ACHN (cell line): Measurements from ENCODE around the gene GTPBP1.
A peak's percentile ranks its signal among the peaks of the same experiment; 100 is the strongest.

ENCODE experiments used
- DNase-seq: peaks from one replicate; pipeline ENCODE4 v3.0.0-alpha.2; 2015
- in situ Hi-C: cut with HindIII; loops from 2 replicates; pipeline ENCODE4 v1.10.0; 2017; ENCODE audit warnings: low sequenced_read_pairs, low pct_ligation_motif_present, low pct_unique_long_range_greater_than_20kb

Gene GTPBP1

DNA sequence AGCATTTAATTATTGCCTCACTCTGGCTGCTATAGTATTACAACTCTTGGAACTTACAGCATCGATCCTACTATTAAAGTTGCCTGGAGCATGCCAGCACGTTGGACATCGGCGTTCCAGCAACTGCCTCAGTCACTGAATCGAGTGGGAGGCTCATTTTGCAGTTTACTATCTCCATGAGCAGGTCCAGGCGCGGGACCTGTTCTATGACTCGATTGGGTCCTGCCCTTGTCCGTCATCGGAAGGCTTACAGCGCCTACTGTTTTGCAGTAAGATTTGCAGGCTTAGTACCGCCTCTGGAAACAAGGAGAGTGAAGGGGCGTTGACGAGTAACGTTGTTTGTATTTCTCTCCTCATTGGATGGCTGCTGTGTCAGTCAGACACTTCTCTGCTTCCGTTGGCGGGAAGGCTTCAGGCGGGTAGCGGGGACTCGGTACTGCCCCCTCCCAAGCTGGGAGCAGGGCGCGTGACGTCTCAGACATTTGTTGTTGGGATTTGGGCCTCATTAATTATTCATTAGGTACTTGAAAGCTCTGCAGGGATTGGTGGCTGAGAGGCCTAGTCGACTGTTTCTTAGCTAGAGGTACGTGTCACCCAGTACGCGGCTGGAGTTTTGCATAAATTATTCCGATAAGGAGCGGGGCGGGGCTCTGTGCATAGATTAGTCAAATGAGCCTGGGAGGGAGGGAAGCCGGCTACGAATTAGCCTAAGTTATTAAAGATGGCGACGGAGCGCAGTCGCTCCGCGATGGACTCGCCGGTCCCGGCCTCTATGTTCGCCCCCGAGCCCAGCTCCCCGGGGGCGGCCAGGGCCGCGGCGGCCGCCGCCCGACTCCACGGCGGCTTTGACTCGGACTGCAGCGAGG lies at the start of gene GTPBP1:
GTPBP1 (plus strand) TSS at position 710 of the 866 bp plus-strand sequence; CDS start at position 722, 12 bp downstream.
- peak; percentile 99 for DNase-seq
- in situ Hi-C loops, result no loop called here

DNA sequence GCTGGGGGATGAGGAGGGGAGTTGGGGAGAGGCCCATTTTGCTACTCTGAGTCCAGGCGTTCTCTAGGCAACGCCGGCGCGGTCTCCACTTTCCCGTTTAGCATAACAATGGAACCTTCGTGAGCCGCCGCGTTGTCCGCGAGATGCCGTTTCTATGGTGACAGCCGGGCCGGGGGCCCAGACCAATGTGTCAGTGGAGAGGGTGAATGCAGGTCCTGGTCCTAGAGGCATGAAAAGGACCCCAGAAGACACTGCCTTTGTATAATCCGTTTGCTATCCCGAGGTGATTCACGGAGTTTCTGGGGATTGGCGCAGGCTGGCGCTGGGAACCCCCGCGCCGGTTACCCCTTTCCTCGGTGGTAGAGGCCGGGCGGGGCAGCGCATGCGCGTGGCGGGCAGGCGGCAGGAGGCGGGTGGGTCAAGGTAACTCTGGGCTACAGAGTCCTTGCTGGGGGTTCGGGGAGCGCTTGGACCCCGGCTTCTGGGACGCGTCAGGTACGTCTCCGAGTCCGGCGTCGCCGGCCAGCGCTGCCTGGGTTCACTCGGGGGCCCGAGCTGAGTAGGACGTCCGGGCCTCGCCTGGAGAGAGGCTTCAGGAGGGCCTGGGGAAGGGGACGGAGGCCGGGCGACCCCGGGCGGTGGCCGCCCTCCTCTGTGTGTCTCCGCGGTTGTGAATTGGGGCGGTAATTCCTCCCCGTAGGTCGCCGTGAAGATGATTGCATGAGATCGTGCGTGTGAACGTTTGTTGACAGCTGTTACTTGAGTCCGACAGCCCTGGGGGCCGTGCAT lies 49.3 kb upstream of the GTPBP1 start, which contains the start of the genes CBY1 and FAM227A:
CBY1 (plus strand) TSS at position 383 of the 789 bp plus-strand sequence. CDS start 11,417 bp downstream, outside the sequence.
FAM227A (minus strand) TSS at position 137 of the 789 bp plus-strand sequence. CDS start 6,224 bp downstream, outside the sequence.
- DNase-seq, result peak; percentile 85
- in situ Hi-C loops, result no loop called here

DNA sequence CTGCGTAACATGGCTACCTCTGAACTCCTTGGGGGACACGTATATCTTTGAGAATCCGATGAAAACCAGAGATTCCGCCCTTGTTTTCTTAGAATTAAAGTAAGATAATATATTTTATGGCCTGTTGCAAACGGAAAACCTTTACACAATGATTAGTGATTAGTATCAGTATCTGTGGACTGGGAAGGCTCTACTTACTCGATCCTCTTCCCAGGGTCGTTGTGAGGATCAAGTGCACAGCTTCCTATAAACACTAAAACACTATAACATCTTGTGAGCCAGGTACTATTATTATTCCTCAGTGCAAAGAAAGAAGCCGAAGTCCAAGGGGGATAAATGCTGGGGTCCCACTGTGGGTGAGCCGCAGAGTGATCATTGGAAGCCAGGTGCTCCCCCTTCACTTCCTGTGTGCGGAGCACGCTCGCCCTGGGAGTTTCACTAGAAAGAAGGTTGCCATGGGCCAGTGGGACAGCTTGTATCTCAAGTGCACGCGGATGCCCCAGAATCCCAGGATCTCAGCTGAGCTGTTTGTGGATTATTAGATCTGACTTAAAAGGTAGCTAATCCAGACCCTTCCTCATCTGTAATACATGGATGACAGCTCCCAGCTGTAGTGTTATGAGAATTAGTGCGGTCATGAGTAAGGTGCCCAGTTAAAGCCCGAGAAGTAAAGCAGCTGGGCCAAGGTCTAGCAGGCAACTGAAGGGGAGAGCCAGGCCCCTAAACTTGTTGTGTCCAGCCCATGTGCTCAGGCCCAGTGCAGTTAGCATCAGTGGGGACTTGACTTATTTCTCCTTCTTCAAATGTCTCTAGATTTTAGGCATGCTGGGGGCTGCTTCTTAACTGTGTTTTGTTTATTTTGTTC lies 48.5 kb upstream of the GTPBP1 start:
- in situ Hi-C loops, result no loop called here
- peak; percentile 33 for DNase-seq

DNA sequence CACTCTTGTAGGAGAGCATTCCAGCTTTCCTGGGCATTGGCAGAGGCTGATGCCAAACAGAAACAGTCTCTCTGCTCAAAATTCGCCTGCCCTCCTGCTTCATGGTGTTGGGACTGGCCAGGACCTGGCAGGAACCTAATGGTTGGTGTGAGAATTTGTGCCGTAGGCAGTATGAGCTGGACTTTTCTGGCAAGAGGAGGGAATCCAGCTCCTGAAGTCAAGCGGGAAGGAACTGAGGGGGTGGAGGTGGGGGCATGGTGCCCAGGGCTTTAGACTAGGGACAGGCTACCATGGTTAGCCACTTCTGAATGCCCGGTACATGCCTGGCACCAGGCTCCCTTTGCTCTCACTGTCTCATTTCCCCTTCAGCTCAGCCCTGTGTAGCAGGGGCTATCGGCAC lies 30.9 kb upstream of the GTPBP1 start:
- in situ Hi-C loops, result no loop called here
- no peak for DNase-seq

DNA sequence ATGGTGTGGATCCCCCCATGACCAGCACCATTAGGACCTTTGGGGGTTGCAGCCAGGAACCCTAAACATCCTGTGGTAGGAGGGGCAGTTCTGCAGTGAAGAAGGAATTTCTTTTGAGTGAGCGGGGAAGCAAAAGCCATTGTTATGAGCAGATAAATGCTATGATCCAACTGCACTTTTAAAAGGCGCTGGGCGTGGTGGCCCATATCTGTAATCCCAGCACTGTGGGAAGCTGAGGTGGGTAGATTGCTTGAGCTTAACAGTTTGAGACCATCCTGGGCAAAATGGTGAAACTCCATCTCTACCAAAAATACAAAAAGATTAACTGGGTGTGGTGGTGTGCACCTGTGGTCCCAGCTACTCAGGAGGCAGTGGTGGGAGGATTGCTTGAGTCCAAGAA lies 29.9 kb upstream of the GTPBP1 start:
- DNase-seq, result no peak
- in situ Hi-C loops, result no loop called here

DNA sequence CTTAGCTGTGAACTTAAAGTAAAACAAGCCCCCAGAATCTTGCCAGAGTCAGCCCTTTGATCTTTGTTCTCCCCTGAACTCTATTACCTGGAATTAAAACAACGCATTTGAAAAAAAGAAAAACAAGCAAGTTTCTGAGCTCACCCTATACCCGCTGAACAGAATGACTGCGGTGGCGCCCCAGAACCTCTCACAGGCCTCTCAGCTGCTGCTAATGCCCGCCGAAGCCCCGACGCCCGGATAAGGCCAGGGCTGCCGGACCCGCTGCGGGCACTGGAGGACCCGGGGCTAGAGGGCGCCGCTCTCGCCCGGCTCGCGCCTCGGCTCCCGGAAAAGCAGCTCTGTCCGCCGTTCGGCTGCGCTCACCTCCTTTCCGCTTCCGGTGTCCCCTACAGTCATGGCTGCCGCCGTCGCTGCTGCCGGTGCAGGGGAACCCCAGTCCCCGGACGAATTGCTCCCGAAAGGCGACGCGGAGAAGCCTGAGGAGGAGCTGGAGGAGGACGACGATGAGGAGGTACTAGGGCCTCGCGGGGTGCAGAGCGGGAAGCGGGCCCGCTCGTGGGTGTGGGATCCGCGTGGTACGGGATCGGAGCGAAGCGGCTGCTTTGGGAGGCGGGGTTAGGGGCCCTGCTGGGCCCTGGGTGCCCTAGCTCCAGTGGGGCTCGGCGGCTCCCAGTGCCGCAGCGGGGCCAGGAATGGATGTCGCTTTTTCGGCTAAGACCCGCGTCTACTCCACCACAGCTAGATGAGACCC lies 24.0 kb upstream of the GTPBP1 start, which contains the start of gene TOMM22:
TOMM22 (plus strand) TSS at position 376 of the 754 bp plus-strand sequence; CDS start at position 398, 22 bp downstream.
- DNase-seq, result peak; percentile 85
- in situ Hi-C loops, result no loop called here

DNA sequence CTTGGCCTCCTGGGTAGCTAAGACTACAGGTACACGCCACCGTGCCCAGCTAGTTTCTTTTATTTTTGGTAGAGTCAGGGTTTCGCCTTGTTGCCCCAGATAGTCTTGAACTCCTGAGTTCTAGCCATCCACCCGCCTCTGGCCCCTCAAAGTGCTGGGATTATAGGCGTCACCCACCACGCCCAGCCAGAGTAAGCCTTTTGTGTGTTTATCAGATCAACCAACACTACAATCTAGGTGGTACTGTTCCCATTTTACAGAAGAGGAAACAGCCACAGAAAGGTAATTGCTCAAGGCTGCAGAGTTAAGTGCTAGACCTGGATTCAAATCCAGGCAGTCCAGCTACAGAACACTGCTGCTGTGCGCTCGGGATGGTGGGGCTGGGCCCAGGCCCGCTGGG lies 20.8 kb upstream of the GTPBP1 start:
- DNase-seq, result no peak
- in situ Hi-C loops, result no loop called here

DNA sequence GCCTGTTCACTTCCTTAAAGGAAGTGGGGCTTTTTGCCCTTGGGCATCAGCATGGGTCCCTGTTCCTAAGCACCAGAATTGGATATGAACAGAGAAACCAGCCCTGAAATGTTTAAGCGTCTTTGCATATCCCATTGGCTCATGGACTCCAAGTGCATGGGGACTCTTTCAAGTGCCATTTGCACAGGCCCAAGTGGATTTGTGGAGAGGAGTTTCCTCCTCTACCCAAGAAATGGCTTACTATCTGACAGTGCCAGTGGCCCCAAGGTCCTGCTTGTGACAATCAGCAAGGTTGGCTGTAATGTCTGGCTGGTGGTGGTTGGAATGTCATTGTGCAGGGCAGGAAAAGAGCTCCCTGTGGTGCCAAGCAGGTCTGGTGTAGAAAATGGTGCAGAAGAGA lies 20.0 kb upstream of the GTPBP1 start:
- in situ Hi-C loops, result no loop called here
- no peak for DNase-seq

DNA sequence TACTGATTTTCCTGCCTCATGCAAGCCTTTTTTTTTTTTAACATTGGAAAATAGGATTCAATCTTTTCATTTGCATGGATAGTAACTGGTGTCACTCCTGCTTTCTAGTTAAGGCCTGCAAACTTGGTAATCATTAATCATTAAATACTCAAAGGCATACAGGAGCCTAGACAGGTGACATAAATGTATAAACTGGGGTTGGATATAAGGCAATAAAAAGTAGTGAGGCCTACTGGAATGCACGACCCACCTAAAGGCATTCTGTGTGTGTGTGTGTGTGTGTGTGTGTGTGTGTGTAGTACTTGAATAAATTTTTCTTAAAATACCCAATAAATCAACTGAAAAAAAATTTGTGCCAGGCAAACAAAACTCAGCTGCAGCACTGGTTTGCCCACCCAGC lies 16.1 kb upstream of the GTPBP1 start:
- in situ Hi-C loops, result no loop called here
- DNase-seq, result no peak

DNA sequence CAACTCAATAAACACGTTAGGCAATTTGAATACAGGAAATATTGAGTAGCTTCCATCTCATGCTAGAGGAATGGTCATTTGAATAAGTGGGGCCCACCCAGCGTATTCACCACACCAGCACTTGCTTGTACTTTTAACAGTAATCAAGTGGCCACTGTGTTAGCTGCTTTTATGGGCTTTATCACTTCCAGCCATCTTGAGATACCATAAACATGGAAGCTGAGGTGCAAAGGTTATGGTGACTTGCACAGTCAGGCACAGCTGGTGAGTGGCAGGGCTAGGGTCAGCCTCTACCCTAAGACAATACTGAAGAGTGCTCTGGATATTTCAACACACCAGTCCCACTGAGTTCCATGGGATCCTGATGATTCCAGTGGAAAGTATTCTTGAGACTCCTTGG lies 11.7 kb upstream of the GTPBP1 start:
- in situ Hi-C loops, result no loop called here
- no peak for DNase-seq

DNA sequence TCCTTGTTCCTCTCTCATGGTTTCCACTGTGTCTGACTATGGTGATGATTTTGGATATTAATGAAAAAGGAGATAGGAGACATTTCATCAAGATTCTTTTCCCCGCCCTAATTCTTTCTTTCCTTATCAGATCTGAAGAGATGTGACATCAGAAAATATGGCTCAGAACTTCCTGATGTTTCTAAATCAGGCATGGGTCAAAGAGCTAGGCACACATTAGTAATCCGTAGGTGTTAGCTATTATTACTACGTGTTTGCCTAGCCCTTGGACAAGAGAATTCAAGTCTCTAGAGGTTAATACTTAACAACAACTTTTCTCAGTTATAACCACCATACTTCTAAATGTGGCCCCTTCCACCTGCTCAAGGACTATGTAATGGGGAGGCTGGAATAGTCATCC lies 10.8 kb upstream of the GTPBP1 start:
- no peak for DNase-seq
- in situ Hi-C loops, result no loop called here

DNA sequence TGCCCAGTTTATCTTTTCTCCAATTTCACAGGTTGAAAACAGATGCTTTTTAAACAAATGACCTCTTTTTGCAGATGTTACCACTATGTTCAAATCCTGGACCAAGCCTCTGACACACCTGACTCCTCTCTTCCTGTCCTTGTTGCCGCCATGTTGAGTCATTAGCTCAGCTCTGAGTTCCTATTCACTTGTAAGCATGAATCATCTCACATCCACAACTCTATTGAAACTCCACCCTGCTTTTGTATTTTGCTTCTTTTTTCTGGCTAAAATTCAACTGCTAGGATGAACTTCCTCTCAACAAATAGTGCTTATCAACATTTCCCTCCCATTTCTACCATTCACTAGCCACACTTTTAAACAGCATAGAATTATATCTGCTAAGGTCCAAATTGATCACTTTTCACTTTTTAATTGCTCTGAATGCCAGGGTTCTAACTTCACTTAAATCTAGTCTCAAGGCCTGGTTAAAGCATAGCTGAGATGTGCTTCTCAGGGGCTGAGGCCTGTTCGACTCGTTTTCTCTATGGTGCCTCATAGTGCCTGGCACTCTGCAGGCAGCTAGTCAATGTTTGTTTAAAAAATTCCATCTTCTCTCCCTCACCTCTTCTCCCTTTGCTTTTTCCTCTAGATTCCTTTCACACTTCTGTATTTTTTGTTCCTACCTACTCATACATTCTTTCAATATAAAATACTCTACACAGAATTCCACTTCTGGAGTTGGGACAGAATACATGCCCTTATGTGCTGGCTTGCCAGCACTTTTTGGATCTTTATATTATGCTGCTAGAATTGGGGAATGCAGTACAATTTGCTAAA lies 8.9 kb upstream of the GTPBP1 start:
- peak; percentile 68 for DNase-seq
- in situ Hi-C loops, result no loop called here

DNA sequence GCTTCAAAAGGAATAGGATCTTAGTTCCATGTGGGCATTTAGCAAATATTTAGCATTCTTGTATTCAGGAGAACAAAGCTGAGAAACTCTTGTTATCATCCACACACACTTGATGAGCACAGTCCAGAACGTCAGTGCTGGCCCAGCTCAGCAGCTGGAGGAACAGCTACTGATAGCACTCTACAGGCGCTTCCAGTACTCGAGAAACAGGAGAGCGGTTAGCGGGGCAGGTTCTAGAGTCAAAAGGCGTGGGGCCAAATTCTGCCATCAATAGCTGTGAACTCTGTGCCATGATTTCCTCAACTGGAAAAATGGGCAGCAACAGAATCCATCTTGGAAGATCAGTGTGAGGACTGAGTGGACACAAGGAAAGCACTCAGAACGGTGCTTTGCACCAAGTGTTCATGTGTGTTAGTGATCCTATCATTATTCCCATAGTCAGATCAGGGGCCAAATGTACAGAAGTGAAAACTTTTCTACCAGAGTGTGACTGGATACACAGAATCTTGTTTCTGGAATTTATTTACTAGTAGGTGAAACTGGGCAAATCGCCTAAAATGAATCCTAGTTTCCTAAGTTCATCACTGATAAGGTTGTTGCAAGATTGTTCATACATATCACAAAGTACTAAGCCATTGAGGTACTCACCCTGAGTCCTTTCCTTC lies 8.2 kb upstream of the GTPBP1 start:
- in situ Hi-C loops, result no loop called here
- no peak for DNase-seq

DNA sequence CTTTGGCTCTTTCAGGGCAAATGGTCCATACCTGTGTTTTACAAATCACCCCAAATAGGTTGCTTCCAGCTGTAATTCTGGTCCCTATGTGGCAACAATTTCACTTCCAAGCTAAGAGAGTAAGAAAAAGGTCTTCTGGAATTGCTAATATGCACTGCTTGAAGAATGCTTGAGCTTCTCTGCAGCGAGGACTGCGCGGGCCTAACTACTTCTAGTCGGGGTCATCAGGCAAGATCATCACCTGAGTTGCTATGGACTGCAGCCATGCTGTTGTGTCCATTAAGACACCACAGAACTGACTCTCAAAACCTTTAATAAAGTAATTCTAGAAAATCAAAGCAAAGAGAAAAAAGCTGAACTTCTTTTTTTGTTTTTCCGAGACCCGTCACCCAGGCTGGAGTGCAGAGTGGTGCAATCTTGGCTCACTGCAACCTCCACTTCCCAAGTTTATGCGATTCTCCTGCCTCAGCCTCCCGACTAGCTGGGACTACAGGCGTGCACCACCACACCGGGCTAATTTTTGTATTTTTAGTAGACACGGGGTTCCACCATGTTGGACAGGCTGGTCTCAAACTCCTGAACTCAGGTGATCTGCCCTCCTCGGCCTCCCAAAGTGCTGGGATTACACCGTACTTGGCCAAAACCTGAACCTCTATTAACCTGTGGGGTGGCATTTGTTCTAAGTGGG lies 7.2 kb upstream of the GTPBP1 start:
- in situ Hi-C loops, result no loop called here
- no peak for DNase-seq

DNA sequence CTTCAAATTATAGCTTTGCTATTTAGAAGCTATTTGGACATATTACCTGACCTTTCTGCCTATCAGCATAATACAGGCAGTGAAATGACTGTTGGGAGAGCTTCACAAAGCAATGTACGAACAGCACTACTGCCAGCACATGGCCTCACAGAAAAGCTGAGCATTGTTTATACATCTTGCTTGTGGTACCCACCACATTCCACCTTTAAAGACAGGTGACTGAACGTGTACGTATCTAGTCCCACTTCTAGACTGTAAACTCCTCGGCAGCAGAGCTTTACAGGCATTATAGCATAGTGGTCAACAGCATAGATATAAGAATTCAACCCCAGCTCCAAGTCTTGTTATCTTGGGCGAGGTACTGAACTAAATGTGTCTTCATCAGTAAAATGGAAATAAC lies 6.6 kb upstream of the GTPBP1 start:
- in situ Hi-C loops, result no loop called here
- no peak for DNase-seq

DNA sequence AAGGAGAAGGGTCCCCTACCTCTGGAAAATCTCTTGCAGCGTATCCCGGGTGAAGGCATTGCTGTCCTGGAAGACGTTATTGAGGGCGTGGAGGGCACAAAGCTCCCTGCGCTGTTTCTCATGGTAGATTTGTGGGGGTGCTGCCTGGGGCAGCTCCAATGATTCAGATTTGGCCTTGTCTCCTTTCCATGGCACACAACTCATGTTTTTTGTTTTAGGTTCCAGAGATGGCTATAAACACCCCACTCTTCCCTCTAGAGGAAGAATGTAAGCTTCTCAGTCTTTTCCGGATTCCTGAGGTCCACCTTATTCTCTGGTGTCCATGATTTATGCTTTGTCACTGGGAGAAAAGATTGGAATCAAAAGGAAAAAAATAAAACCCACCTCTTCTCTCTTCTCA lies 6.0 kb upstream of the GTPBP1 start:
- in situ Hi-C loops, result no loop called here

More for the DNA sequence above, 6.0 kb upstream of the GTPBP1 start:
- DNase-seq, result peak; percentile 61
